ENCODE measurements around the gene PAPLN. TPM values are rescaled to one million over a fixed set of nuclear protein-coding genes. Genes with fewer than 3 reads are reported as not detected.

Gene PAPLN
- total and polyA plus RNA-seq, 2 of the 13 experiments (the other 11 are each of a cell fraction or from before 2014, with no cell fraction given): not detected

DNA sequence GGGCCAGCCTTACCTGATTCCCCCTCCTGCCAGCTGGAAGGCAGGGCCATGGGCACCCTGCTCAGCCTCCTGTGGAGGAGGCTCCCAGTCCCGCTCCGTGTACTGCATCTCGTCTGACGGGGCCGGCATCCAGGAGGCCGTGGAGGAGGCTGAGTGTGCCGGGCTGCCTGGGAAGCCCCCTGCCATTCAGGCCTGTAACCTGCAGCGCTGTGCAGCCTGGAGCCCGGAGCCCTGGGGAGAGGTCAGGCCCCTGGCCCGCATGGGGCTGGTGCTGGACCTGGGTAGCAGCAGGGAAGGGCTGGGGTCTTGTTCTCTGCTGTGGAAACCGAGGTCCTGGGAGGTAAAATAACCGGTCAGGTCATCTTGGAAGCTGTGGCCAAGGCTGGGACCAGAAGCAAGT, 16.4 kb downstream of the PAPLN start:
- DNase-seq (ENCODE audit: low spot score) (no peak), ATAC-seq (peak; percentile 24), FAIRE-seq (no peak)
- in situ Hi-C loops (cut with HindIII; ENCODE audit: extremely low pct_ligation_motif_present, low pct_unique_long_range_greater_than_20kb): no loop called here
- Histone ChIP-seq H3K4me2 (ENCODE audit: low read depth, low read length) (no peak overlapping the region), H3K27me3 (ENCODE audit: control insufficient read depth in 1 of 2, insufficient read depth in 2 of 2, low read length in 2 of 2) (peaks cover 18 to 54% of the 10 kb centered on the region in 2 experiments; a peak in 4 of 5 replicates), H3K4me1 (ENCODE audit: insufficient read depth, low read length) (peaks cover 10% of the 10 kb centered on the region; the same call in 1 of the 2 replicates), H3K4me3 (replicated peaks in 1 of 3; ENCODE audit: insufficient read depth in 1 of 3, low read depth in 2 of 3, low read length in 3 of 3) (no peak overlapping the region), H3K79me2 (ENCODE audit: insufficient read depth, low read length) (no peaks in the 10 kb centered on the region), H3K27ac (ENCODE audit: extremely low read length, insufficient read depth, low read length) (no peak overlapping the region), H3K9ac (ENCODE audit: insufficient read depth, low read depth, low read length) (no peak overlapping the region), H3K9me3 (ENCODE audit: low read length) (no peaks in the 10 kb centered on the region), H4K20me1 (ENCODE audit: insufficient read depth, low read length) (no peaks in the 10 kb centered on the region), H2AFZ (ENCODE audit: low read length) (no peak overlapping the region), H3K36me3 (replicated peaks in 1 of 2; ENCODE audit: control insufficient read depth in 1 of 2, insufficient read depth in 2 of 2, low read length in 2 of 2) (no peaks in the 10 kb centered on the region)
- no peak for TF ChIP-seq AKAP8 (CRISPR knock-in tag; IDR thresholded peaks at IDR 0.05)
- no peak for TF ChIP-seq ZNF720 (CRISPR knock-in tag; IDR thresholded peaks at IDR 0.05)
- TF ChIP-seq MAZ (IDR thresholded peaks at IDR 0.05; ENCODE audit: borderline replicate concordance, low read depth, low read length): no peak
- no peak for TF ChIP-seq MAZ (CRISPR knock-in tag; IDR thresholded peaks at IDR 0.05; ENCODE audit: low read depth)
- TF ChIP-seq KDM5B (CRISPR knock-in tag; IDR thresholded peaks at IDR 0.05; ENCODE audit: borderline replicate concordance): no peak
- no peak for TF ChIP-seq ETV6 (CRISPR knock-in tag; conservative IDR thresholded peaks at IDR 0.05)
- no peak for TF ChIP-seq NCOR1 (IDR thresholded peaks at IDR 0.05; ENCODE audit: borderline replicate concordance, low read length)
- no peak for TF ChIP-seq GFI1 (CRISPR knock-in tag; IDR thresholded peaks at IDR 0.05; ENCODE audit: borderline replicate concordance)
- TF ChIP-seq, protein P1, sequence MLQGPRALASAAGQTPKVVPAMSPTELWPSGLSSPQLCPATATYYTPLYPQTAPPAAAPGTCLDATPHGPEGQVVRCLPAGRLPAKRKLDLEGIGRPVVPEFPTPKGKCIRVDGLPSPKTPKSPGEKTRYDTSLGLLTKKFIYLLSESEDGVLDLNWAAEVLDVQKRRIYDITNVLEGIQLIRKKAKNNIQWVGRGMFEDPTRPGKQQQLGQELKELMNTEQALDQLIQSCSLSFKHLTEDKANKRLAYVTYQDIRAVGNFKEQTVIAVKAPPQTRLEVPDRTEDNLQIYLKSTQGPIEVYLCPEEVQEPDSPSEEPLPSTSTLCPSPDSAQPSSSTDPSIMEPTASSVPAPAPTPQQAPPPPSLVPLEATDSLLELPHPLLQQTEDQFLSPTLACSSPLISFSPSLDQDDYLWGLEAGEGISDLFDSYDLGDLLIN (CRISPR knock-in tag; IDR thresholded peaks at IDR 0.05; ENCODE audit: borderline replicate concordance): no peak
- TF ChIP-seq, protein P2, sequence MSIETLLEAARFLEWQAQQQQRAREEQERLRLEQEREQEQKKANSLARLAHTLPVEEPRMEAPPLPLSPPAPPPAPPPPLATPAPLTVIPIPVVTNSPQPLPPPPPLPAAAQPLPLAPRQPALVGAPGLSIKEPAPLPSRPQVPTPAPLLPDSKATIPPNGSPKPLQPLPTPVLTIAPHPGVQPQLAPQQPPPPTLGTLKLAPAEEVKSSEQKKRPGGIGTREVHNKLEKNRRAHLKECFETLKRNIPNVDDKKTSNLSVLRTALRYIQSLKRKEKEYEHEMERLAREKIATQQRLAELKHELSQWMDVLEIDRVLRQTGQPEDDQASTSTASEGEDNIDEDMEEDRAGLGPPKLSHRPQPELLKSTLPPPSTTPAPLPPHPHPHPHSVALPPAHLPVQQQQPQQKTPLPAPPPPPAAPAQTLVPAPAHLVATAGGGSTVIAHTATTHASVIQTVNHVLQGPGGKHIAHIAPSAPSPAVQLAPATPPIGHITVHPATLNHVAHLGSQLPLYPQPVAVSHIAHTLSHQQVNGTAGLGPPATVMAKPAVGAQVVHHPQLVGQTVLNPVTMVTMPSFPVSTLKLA (IDR thresholded peaks at IDR 0.05): no peak
- no peak for TF ChIP-seq NCOA5 (CRISPR knock-in tag; IDR thresholded peaks at IDR 0.05)
- no peak for TF ChIP-seq ZNF264 (CRISPR knock-in tag; IDR thresholded peaks at IDR 0.05)
- no peak for TF ChIP-seq ZZZ3 (CRISPR knock-in tag; IDR thresholded peaks at IDR 0.05; ENCODE audit: borderline replicate concordance)
- no peak for TF ChIP-seq ZNF589 (CRISPR knock-in tag; conservative IDR thresholded peaks at IDR 0.05)
- TF ChIP-seq ZNF569 (CRISPR knock-in tag; IDR thresholded peaks at IDR 0.05; ENCODE audit: borderline replicate concordance): no peak
- TF ChIP-seq GATA4 (IDR thresholded peaks at IDR 0.05; ENCODE audit: borderline replicate concordance, low read depth): no peak
- ChIA-PET POLR2A (no interaction called here), CTCF (ENCODE audit: low intra/inter-chr PET ratio, low total read pairs) (no interaction called here)
- intact Hi-C loops (cut with micrococcal nuclease; ENCODE audit: unreplicated experiment): no loop called here
- 0% methylated on average over 2 of the region's 12 CpGs for WGBS (ENCODE audit: low lambda C conversion rate)
- BruUV-seq (replicated peaks): no TSS peak
